Naive thymus-derived CD8-positive, alpha-beta T cell (primary cell): ENCODE data around the gene HLA-DPA1. TPM values are rescaled to one million over a fixed set of nuclear protein-coding genes. Genes with fewer than 3 reads are reported as not detected.
A peak's percentile ranks its signal among the peaks of the same experiment; 100 is the strongest.
"Not testable (repeated sequence)": the region's sequence is repeated elsewhere in the genome, so short reads cannot be mapped to it uniquely, and the experiment has no call there.

Source experiments
- ATAC-seq, 2 donors: fragments of 150-1000 bp; cut with Tn5 transposase in 1 of 2; sonication (Bioruptor Pico), chemical (Tn5 transposase) in 1 of 2; 1 replicate in 1 of 2; 2 replicates in 1 of 2; pipeline ENCODE4 v1.10.0; 2021; ENCODE audit warnings: mild to moderate bottlenecking in 2 of 2, moderate library complexity in 2 of 2
- POLR2A ChIA-PET: fragments of 350-600 bp; sonication (Branson Sonifier 250); formaldehyde crosslinking; loops from one replicate; lab custom pipeline; 2021; ENCODE audit warnings: antibody characterized with exemption; lab: Charles Lee
- DNase-seq, 10 donors: peaks; one replicate each; pipeline versions ENCODE4 v3.0.0 to v3.0.0-alpha.2; 2020 to 2022
- H3K27ac Mint-ChIP-seq, 10 donors: one replicate each; pipeline ENCODE4 v1.8.0; 2020 to 2022; ENCODE audit warnings: mild to moderate bottlenecking in 10 of 10, mixed read lengths in 10 of 10, moderate library complexity in 4 of 10, inconsistent platforms in 1 of 10
- H3K27me3 Mint-ChIP-seq, 5 donors: one replicate each; pipeline ENCODE4 v1.8.0; 2021 to 2022; ENCODE audit warnings: mixed read lengths in 5 of 5
- H3K36me3 Mint-ChIP-seq, 3 donors: one replicate each; pipeline ENCODE4 v1.8.0; 2020 to 2022; ENCODE audit warnings: mixed read lengths in 3 of 3, mild to moderate bottlenecking in 2 of 3, inconsistent platforms in 1 of 3
- H3K4me1 Mint-ChIP-seq, 4 donors: one replicate each; pipeline ENCODE4 v1.8.0; 2021 to 2022; ENCODE audit warnings: mixed read lengths in 4 of 4
- H3K4me3 Mint-ChIP-seq, 10 donors: one replicate each; pipeline ENCODE4 v1.8.0; 2020 to 2022; ENCODE audit warnings: mild to moderate bottlenecking in 10 of 10, mixed read lengths in 10 of 10, moderate library complexity in 6 of 10, inconsistent platforms in 1 of 10
- H3K9me3 Mint-ChIP-seq, 9 donors: one replicate each; pipeline ENCODE4 v1.8.0; 2020 to 2022; ENCODE audit warnings: mixed read lengths in 9 of 9, mild to moderate bottlenecking in 3 of 9, inconsistent platforms in 1 of 9, moderate library complexity in 1 of 9
- polyA plus RNA-seq, 3 donors: library from polyadenylated mRNA; unstranded; fragments of 300-500 nt; fragmentation: Illumina TruSeq; gene quantifications; one replicate each; pipeline ENCODE4 v1.2.3, GENCODE V29; 2021
- total RNA-seq, 8 experiments: library from RNA in 2 of 8; stranded (reverse) in 2 of 8; gene quantifications; one replicate each; pipeline ENCODE4 v1.2.3 and lab custom pipeline; 2021 to 2026

HLA-DPA1 gene
- total and polyA plus RNA-seq, 5 experiments from 2014 or later = 19.5 to 121 (median 35.9) TPM

GRCh38 chr6:33105916-33106871, 32.7 kb upstream of the HLA-DPA1 start:
- Mint-ChIP-seq H3K36me3 (peaks cover 0 to 12% (median 5%) of the 10 kb centered on the region in 3 donors), H3K27me3 (peaks cover 22 to 59% (median 38%) of the 10 kb centered on the region in 5 donors), H3K9me3 (peaks cover 0 to 17% (median 10%) of the 10 kb centered on the region in 9 donors), H3K4me1 (peaks cover 0 to 8% (median 0%) of the 10 kb centered on the region in 4 donors), H3K27ac (no peak overlapping the region), H3K4me3 (no peak overlapping the region)
- POLR2A ChIA-PET = no interaction called here
- DNase-seq = no peak
- no peak for ATAC-seq

- DNase-seq (no peak), ATAC-seq (no peak)
- H3K4me3 Mint-ChIP-seq = no peak overlapping the region
- POLR2A ChIA-PET = no interaction called here
- H3K27me3 Mint-ChIP-seq = peaks cover 19 to 51% (median 38%) of the 10 kb centered on the region in 5 donors
- H3K9me3 Mint-ChIP-seq = peaks cover 4 to 24% (median 18%) of the 10 kb centered on the region in 9 donors
- H3K36me3 Mint-ChIP-seq = peaks cover 0 to 19% (median 10%) of the 10 kb centered on the region in 3 donors
- peak overlapping the region in 1 of 10 donors; percentile 30 for H3K27ac Mint-ChIP-seq
- peaks cover 0 to 8% (median 0%) of the 10 kb centered on the region in 4 donors for H3K4me1 Mint-ChIP-seq
Observed at GRCh38 chr6:33105386-33105785, 31.9 kb upstream of the HLA-DPA1 start.

GRCh38 chr6:33104887-33105286, 31.4 kb upstream of the HLA-DPA1 start:
- Mint-ChIP-seq H3K36me3 (peaks cover 0 to 24% (median 12%) of the 10 kb centered on the region in 3 donors), H3K27me3 (peaks cover 15 to 49% (median 37%) of the 10 kb centered on the region in 5 donors), H3K9me3 (peaks cover 8 to 29% (median 23%) of the 10 kb centered on the region in 9 donors), H3K4me3 (no peak overlapping the region), H3K4me1 (peaks cover 0 to 8% (median 0%) of the 10 kb centered on the region in 4 donors), H3K27ac (no peak overlapping the region)
- no peak for ATAC-seq
- POLR2A ChIA-PET = no interaction called here
- DNase-seq = no peak

DNA sequence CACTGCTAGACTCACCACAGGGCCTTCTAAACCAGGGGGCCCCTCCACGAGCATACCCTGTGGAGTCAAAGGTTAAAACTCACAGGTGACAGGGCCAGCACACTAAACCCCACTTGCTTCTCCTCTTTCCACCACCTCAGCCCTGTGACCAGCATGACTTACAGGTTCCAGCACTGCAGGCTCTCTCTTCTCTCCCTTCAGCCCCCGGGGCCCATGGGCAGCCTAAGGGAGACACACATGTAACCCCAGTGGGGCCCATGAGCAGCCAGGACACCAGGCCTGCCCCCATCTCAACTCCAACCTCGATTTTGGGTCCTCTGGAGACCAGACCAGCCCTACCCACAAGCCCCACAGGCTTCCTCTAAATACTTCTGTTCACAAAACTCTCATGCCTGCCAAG, 30.3 kb upstream of the HLA-DPA1 start:
- Mint-ChIP-seq H3K27me3 (peaks cover 15 to 43% (median 33%) of the 10 kb centered on the region in 5 donors), H3K36me3 (peaks cover 0 to 33% (median 17%) of the 10 kb centered on the region in 3 donors), H3K27ac (no peak overlapping the region), H3K9me3 (peaks cover 19 to 38% (median 33%) of the 10 kb centered on the region in 9 donors), H3K4me1 (peaks cover 0 to 8% (median 0%) of the 10 kb centered on the region in 4 donors), H3K4me3 (no peak overlapping the region)
- POLR2A ChIA-PET = no interaction called here
- ATAC-seq (no peak), DNase-seq (no peak)

DNA sequence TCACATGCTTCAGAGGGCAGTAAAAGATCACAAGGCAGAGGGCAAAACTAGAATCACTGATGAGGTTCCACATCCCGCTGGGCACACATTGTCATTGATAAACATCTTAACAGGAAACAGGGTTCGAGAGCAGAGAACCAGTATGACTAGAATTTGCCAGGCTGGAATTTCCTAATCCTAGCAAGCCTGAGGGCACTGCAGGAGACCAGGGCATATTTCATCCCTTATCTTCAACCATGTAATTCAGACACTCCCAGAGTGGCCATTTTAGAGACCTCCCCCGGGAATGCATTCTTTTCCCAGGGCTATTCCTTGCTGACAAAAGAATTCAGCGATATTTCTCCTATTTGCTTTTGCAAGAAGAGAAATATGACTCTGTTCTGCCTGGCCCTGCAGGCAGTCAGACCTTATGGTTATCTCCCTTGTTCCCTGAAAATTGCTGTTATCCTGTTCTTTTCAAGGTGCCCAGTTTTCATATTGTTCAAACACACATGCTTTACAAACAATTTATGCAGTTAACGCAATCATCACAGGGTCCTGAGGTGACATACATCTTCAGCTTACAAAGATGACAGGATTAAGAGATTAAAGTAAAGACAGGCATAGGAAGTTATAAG, 27.8 kb upstream of the HLA-DPA1 start:
- POLR2A ChIA-PET = interaction anchor here (0.6 kb wide), 1 partner anchor 26 kb away, joined by 4 read pairs; no protein-coding TSS in a partner anchor
- peaks cover 23 to 56% (median 50%) of the 10 kb centered on the region in 9 donors for H3K9me3 Mint-ChIP-seq
- H3K4me1 Mint-ChIP-seq, DNase-seq, H3K27ac Mint-ChIP-seq, ATAC-seq, H3K4me3 Mint-ChIP-seq: not testable (repeated sequence)
- H3K27me3 Mint-ChIP-seq = peaks cover 12 to 39% (median 19%) of the 10 kb centered on the region in 5 donors
- peaks cover 0 to 47% (median 26%) of the 10 kb centered on the region in 3 donors for H3K36me3 Mint-ChIP-seq

DNA sequence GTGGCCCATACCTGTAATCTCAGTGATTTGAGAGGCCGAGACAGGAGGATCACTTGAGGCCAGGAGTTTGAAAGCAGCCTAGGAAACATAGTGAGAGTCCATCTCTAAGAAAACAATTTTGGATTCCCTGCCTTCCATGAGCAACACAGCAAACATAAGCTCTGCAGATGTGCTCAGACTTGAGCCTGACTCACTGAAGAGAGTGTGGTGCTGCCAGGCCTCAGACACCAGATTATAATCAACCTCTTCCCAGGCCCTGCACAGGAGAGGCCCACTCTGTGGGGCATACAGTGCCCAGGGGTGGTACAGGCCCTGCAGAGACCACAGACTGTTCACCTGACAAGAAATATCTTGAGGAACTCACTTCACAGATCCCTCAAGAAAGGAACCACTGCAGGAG, 22.2 kb upstream of the HLA-DPA1 start:
- H3K4me1 Mint-ChIP-seq = peaks cover 0 to 16% (median 4%) of the 10 kb centered on the region in 4 donors
- no peak overlapping the region for H3K27ac Mint-ChIP-seq
- ATAC-seq (no peak), DNase-seq (no peak)
- peaks cover 15 to 39% (median 30%) of the 10 kb centered on the region in 9 donors for H3K9me3 Mint-ChIP-seq
- H3K27me3 Mint-ChIP-seq = peaks cover 10 to 21% (median 18%) of the 10 kb centered on the region in 5 donors
- POLR2A ChIA-PET = no interaction called here
- no peak overlapping the region for H3K4me3 Mint-ChIP-seq
- H3K36me3 Mint-ChIP-seq = peaks cover 0 to 32% (median 19%) of the 10 kb centered on the region in 3 donors

- no peak overlapping the region for H3K4me3 Mint-ChIP-seq
- DNase-seq (no peak), ATAC-seq (no peak)
- peak overlapping the region in 1 of 10 donors; percentile 47 for H3K27ac Mint-ChIP-seq
- peaks cover 10 to 20% (median 17%) of the 10 kb centered on the region in 5 donors for H3K27me3 Mint-ChIP-seq
- H3K36me3 Mint-ChIP-seq = peaks cover 0 to 14% (median 9%) of the 10 kb centered on the region in 3 donors
- peaks cover 3 to 21% (median 15%) of the 10 kb centered on the region in 9 donors for H3K9me3 Mint-ChIP-seq
- POLR2A ChIA-PET = no interaction called here
- H3K4me1 Mint-ChIP-seq = peaks cover 0 to 16% (median 4%) of the 10 kb centered on the region in 4 donors
Observed at GRCh38 chr6:33093855-33094254, 20.4 kb upstream of the HLA-DPA1 start.

DNA sequence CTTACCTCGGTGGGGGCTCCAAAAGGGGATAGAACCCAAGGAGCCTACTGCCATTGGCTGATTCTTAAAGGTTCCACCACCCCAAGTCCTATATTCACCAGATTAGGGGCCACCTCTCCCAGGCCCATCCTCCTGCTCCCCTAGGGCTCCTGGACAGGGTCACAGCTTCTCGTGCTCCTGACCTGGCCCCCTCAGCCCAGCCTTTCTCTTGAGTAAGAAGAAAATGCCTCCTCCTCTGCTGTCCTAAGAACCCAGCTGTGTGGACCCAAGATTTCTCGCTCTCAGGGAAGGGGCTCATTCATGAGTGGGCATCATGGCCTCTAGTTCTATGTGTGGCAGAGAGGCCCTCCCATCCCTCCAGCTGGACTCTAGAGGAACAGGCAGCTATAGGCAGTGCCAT, 18.9 kb upstream of the HLA-DPA1 start:
- Mint-ChIP-seq H3K27me3 (peaks cover 10 to 18% (median 15%) of the 10 kb centered on the region in 5 donors), H3K36me3 (peaks cover 0 to 5% (median under 1%) of the 10 kb centered on the region in 3 donors), H3K27ac (no peak overlapping the region), H3K9me3 (peaks cover 0 to 6% (median 2%) of the 10 kb centered on the region in 9 donors), H3K4me3 (no peak overlapping the region), H3K4me1 (peaks cover 0 to 16% (median 4%) of the 10 kb centered on the region in 4 donors)
- no peak for ATAC-seq
- POLR2A ChIA-PET = no interaction called here
- no peak for DNase-seq

DNA sequence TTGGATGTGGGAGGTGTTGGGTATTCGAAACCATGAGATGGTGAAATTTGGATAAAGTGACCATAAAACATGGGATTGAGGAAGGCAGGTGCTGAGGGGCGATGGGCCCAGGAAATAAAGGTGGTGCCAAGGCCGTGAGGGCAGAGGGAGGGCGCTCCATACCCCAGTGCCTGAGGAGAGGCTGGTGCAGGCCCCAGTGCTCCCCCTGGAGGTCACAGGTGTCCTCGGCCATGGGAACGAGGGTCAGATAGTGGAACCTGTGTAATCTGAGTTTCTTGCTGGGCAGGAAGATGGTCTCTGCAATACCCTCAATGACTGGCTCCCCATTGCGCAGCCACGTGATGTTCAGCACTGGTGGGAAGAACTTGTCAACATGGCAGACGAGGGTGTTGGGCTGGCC, 18.5 kb upstream of the HLA-DPA1 start:
- peaks cover 0 to 5% (median 0%) of the 10 kb centered on the region in 3 donors for H3K36me3 Mint-ChIP-seq
- peak overlapping the region in 2 of 10 donors; percentile 30 to 31 for H3K27ac Mint-ChIP-seq
- POLR2A ChIA-PET = no interaction called here
- peaks cover 0 to 4% (median 0%) of the 10 kb centered on the region in 9 donors for H3K9me3 Mint-ChIP-seq
- DNase-seq (peak in 9 of 10 donors; percentile 33 to 77 (median 51)), ATAC-seq (peak; percentile 84 to 91)
- no peak overlapping the region for H3K4me3 Mint-ChIP-seq
- H3K27me3 Mint-ChIP-seq = peaks cover 10 to 18% (median 14%) of the 10 kb centered on the region in 5 donors
- H3K4me1 Mint-ChIP-seq = peaks cover 0 to 16% (median 4%) of the 10 kb centered on the region in 4 donors

DNA sequence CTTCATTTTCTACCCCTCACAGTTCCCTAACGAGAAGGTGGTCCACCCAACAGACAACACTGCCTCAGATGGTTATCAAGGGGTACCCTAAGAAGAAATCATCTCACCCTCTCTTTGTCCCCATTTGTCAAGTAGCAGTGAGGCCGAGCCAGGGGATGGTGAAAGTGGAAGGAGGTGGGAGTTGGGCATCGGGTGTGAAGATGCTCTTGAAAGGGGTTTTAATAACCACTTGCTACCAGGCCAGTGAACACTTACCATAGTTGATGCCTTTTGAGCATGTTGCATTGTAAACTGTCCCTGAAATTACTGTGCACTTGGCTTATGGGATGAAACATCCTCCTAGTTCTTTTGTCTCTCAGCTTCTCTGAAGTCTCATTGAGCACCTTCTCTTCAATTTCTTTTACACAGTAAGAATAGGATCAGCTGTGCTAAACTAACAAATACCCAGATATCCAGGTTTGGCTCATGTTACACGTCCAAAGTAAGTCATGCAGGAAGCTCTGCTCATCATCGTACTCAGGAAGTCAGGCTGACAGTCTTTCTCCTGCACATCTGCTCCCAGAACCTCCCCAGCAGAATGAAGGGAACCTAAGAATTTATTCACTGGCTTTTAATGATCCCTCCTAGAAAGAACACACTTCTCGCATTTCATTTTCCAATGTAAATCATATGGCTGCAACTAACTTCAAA, 15.6 kb upstream of the HLA-DPA1 start:
- peaks cover 0 to 31% (median 0%) of the 10 kb centered on the region in 3 donors for H3K36me3 Mint-ChIP-seq
- ATAC-seq = no peak
- H3K4me3 Mint-ChIP-seq = no peak overlapping the region
- peaks cover 0 to under 1% (median 0%) of the 10 kb centered on the region in 5 donors for H3K27me3 Mint-ChIP-seq
- no peaks in the 10 kb centered on the region for H3K9me3 Mint-ChIP-seq
- no peak for DNase-seq
- POLR2A ChIA-PET = no interaction called here
- H3K4me1 Mint-ChIP-seq = peaks cover 0 to 9% (median 4%) of the 10 kb centered on the region in 4 donors
- peak overlapping the region in 5 of 10 donors; percentile 7 to 76 (median 61) for H3K27ac Mint-ChIP-seq

GRCh38 chr6:33088258-33088930, 14.9 kb upstream of the HLA-DPA1 start:
- peaks cover 0 to 6% (median 3%) of the 10 kb centered on the region in 4 donors for H3K4me1 Mint-ChIP-seq
- peak overlapping the region in 7 of 10 donors; percentile 5 to 74 (median 28) for H3K27ac Mint-ChIP-seq
- DNase-seq (no peak), ATAC-seq (no peak)
- H3K9me3 Mint-ChIP-seq = no peaks in the 10 kb centered on the region
- peaks cover 0 to 36% (median 0%) of the 10 kb centered on the region in 3 donors for H3K36me3 Mint-ChIP-seq
- H3K27me3 Mint-ChIP-seq = no peaks in the 10 kb centered on the region
- no peak overlapping the region for H3K4me3 Mint-ChIP-seq
- POLR2A ChIA-PET = no interaction called here
